ENCODE data around the gene ZNF263. TPM values are rescaled to one million over a fixed set of nuclear protein-coding genes. Genes with fewer than 3 reads are reported as not detected.

ZNF263 gene
- total RNA-seq, 1 donor from 2014 or later = 7.9 TPM

DNA sequence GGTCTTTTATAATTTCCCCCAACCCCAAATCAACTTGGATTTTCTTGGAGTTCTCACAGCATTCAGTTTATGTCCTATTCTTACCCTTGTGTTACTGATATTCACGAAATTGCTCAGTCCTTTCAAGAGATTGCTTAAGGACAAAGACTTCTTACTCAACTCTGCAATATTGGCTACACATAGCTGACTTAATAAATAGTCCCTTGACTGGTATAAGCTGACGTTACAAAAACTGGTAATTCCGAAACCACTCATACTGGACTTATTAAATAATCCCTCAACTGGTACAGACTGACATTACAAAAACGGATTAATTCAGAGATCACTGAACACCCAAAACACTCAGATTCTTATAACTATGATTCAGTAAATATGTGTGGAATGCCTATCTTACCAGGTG lies 21.1 kb downstream of the ZNF263 start:
- no peak for ATAC-seq (ENCODE audit: poor library complexity)
- intact Hi-C loops (cut with DNase I) = loop anchor here (2.0 to 10.0 kb wide), 3 partner anchors 40 to 190 kb away; partner anchors contain the start of genes C16orf90 and ZNF200
- DNase-seq = no peak

DNA sequence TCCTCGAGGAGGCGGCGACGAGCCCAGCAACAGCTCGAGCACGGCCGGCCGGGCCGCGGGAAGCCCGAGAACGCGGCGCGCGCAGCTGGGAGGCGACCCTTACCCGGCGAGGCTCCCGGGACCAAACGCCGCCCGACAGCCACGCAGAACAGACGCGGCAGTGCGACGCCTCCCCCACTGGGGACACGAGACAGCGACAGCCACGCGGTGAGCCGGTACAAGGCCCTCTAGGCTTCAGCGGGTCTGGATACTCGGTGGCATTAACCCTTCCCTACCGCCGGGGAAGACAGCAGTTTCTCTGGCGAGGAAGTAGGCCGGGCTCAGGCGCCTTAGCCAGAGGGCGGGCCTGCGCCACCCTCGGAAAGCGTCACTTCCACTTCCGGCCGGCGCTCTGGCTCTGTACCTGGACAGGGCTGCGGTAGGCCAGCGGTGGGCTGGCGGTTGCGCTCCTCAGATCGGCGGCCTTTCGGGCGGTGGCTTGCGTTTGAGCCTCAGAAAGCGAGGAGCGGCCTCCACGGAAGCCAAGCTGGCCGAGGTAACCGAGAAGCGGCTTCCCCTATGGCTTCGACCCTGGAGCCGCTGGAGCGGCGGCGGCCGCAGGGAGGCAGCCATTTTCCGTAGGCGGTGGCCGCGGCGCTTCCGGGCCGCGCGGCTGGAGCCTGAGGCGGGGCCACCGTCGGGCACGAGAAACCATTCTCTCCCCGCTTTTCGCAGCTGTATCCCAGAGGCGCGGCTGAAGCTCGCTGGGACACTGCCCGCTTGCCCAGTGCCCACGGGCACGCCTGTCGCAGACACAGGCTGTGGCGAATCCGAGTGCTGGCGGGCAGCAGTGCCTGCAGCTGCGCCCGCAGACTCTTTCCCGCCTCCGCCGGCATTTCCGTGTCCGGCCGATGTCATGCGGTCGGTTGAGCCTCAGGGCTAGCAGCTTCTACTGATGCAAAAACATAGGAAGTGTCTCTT lies 22.1 kb downstream of the ZNF263 start, which contains the start of the genes TIGD7 and ZNF75A:
Gene TIGD7 (minus strand): TSS at position 322 of the 960 bp plus-strand sequence. CDS start 4,816 bp downstream, outside the sequence.
Gene ZNF75A (plus strand): TSS at position 389 of the 960 bp plus-strand sequence. CDS start 2,932 bp downstream, outside the sequence.
- ATAC-seq (ENCODE audit: poor library complexity) (peak; percentile 100), DNase-seq (peak; percentile 94)
- intact Hi-C loops (cut with DNase I) = loop anchor here (2.0 to 10.0 kb wide), 4 partner anchors 41 to 189 kb away; partner anchors contain the start of genes C16orf90 and ZNF200

GRCh38 chr16:3306078-3306477 lies 22.8 kb downstream of the ZNF263 start:
- intact Hi-C loops (cut with DNase I) = loop anchor here (5.0 to 10.0 kb wide), 3 partner anchors 71 to 189 kb away; partner anchors contain the start of genes C16orf90 and ZNF200
- ATAC-seq (ENCODE audit: poor library complexity) (no peak), DNase-seq (no peak)

DNA sequence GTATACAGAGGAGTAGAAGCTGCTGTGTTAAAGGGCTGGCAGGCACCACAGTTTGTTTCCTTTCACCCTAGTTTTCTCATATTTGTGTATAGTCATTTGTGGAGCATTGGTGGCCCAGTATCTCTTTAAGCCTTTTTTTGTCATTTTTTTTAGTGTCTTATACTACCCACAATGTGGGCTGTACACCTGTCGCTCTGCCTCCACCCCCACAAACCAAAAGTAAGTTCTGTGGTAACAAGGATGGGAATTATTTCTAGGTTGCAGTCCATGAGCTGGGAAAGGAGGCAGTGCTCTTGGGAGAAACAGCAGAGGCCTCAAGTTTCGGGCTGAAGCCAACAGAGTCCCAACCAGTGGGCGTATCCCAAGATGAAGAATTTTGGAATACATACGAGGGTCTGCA lies 28.2 kb downstream of the ZNF263 start:
- no peak for ATAC-seq (ENCODE audit: poor library complexity)
- DNase-seq = no peak
- intact Hi-C loops (cut with DNase I) = no loop called here

- intact Hi-C loops (cut with DNase I) = no loop called here
- DNase-seq (no peak), ATAC-seq (ENCODE audit: poor library complexity) (no peak)
Measured at GRCh38 chr16:3317315-3317999, 34.2 kb downstream of the ZNF263 start.

DNA sequence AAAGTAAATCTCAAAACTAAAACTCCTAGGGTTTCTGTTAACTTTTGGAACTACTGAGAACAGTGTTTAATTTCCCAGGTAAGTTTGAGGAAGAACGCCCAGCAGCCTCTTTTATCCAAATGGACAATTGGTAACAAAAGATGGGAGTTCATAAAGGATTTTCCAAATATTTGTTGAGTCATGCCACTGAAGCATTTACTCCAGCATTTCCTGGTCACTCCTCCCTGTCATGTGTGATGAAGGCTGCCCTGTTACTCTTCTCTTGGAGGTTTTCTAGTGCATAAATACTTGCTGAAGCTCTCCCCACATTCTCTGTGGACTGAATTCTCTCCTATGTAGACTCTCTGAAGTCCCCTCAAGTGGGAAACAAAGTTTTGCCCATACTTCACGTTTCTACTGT lies 38.5 kb downstream of the ZNF263 start:
- ATAC-seq (ENCODE audit: poor library complexity) (no peak), DNase-seq (no peak)
- intact Hi-C loops (cut with DNase I) = no loop called here

GRCh38 chr16:3327514-3327913 lies 44.2 kb downstream of the ZNF263 start:
- ATAC-seq (ENCODE audit: poor library complexity) = no peak
- intact Hi-C loops (cut with DNase I) = no loop called here
- no peak for DNase-seq

GRCh38 chr16:3328104-3328503 lies 44.8 kb downstream of the ZNF263 start:
- ATAC-seq (ENCODE audit: poor library complexity) (no peak), DNase-seq (no peak)
- intact Hi-C loops (cut with DNase I) = no loop called here

GRCh38 chr16:3328643-3329042 lies 45.4 kb downstream of the ZNF263 start:
- ATAC-seq (ENCODE audit: poor library complexity) = no peak
- no peak for DNase-seq
- intact Hi-C loops (cut with DNase I) = no loop called here

Other genes with a start within 250 kb of the ZNF263 start
- gene BICDL2, start 246.5 kb upstream of the ZNF263 start, total RNA-seq = not detected
- 1.3 TPM for gene MMP25, start 236.9 kb upstream of the ZNF263 start, total RNA-seq
- gene IL32, start 217.9 kb upstream of the ZNF263 start, total RNA-seq = 42.6 TPM
- not detected for gene ZSCAN10, start 184.2 kb upstream of the ZNF263 start, total RNA-seq
- gene ZNF205, start 170.9 kb upstream of the ZNF263 start, total RNA-seq = 6.9 TPM
- gene ZNF213, start 148.5 kb upstream of the ZNF263 start, total RNA-seq = 6.1 TPM
- gene OR1F1, start 95.3 kb upstream of the ZNF263 start, total RNA-seq = not detected
- 4.1 TPM for gene ZNF200, start 48.3 kb upstream of the ZNF263 start, total RNA-seq
- 0.78 TPM for gene MEFV, start 26.9 kb upstream of the ZNF263 start, total RNA-seq
- 9.4 TPM for gene TIGD7, start 21.9 kb downstream of the ZNF263 start, total RNA-seq
- gene ZNF75A, start 22.0 kb downstream of the ZNF263 start, total RNA-seq = 16.8 TPM
- not detected for gene OR2C1, start 72.4 kb downstream of the ZNF263 start, total RNA-seq
- 5.5 TPM for gene ZSCAN32, start 117.5 kb downstream of the ZNF263 start, total RNA-seq
- 11.3 TPM for gene ZNF174, start 117.7 kb downstream of the ZNF263 start, total RNA-seq
- 1.5 TPM for gene ZNF597, start 160.0 kb downstream of the ZNF263 start, total RNA-seq
- 47.0 TPM for gene NAA60, start 160.2 kb downstream of the ZNF263 start, total RNA-seq
- not detected for gene C16orf90, start 212.0 kb downstream of the ZNF263 start, total RNA-seq
- 17.4 TPM for gene CLUAP1, start 217.5 kb downstream of the ZNF263 start, total RNA-seq

All from Right ventricle myocardium superior (tissue), 1 donor.